A673 (cell line): ENCODE data around the gene PHF14. TPM values are rescaled to one million over a fixed set of nuclear protein-coding genes. Genes with fewer than 3 reads are reported as not detected.

Source experiments
- BruUV-seq: library from RNA; stranded (reverse); fragments of 400-500 nt; replicated peaks from 2 replicates; lab custom pipeline; 2021; lab: Mats Ljungman, UMichigan
- CTCF ChIA-PET: fragments of 300-600 bp; sonication (Branson Sonifier 250); formaldehyde crosslinking; loops from one replicate; lab custom pipeline; 2022; ENCODE audit warnings: antibody characterized with exemption; lab: Charles Lee
- POLR2A ChIA-PET: fragments of 300-600 bp; sonication (Branson Sonifier 250); formaldehyde crosslinking; loops from one replicate; lab custom pipeline; 2022; ENCODE audit warnings: antibody characterized with exemption; ENCODE audit not compliant: low non-redundant PET; lab: Charles Lee
- DNase-seq: peaks from one replicate; pipeline ENCODE4 v3.0.0-alpha.2; 2015; ENCODE audit warnings: low spot score
- H3K27ac ChIP-seq: fragments of 200-600 bp; sonication (generic); 2 replicates; pipeline ENCODE4 v1.5.1; 2016; ENCODE audit warnings: mixed run types, low read depth, mild to moderate bottlenecking, mixed read lengths, antibody characterized with exemption, low read length; ENCODE audit not compliant: poor library complexity, severe bottlenecking
- H3K27me3 ChIP-seq: fragments of 200-600 bp; sonication (generic); replicated peaks from 2 replicates; pipeline ENCODE4 v1.6.1; 2017; ENCODE audit warnings: mixed run types, low read depth, mild to moderate bottlenecking, mixed read lengths, antibody characterized with exemption, low read length; ENCODE audit not compliant: insufficient read depth, poor library complexity
- H3K36me3 ChIP-seq: fragments of 200-600 bp; sonication (generic); 2 replicates; pipeline ENCODE4 v1.6.1; 2016; ENCODE audit warnings: mixed run types, mild to moderate bottlenecking, mixed read lengths, antibody characterized with exemption, low read length; ENCODE audit not compliant: insufficient read depth, poor library complexity, severe bottlenecking
- H3K4me1 ChIP-seq: fragments of 200-600 bp; sonication (generic); 2 replicates; pipeline ENCODE4 v1.6.1; 2017; ENCODE audit warnings: mixed run types, mild to moderate bottlenecking, mixed read lengths, antibody characterized with exemption, low read length; ENCODE audit not compliant: insufficient read depth, poor library complexity, severe bottlenecking
- H3K4me3 ChIP-seq: fragments of 200-600 bp; sonication (generic); 2 replicates; pipeline ENCODE4 v1.5.1; 2016; ENCODE audit warnings: low read depth, mixed run types, mild to moderate bottlenecking, mixed read lengths, low read length; ENCODE audit not compliant: poor library complexity, severe bottlenecking
- H3K9me3 ChIP-seq: fragments of 200-600 bp; sonication (generic); 2 replicates; pipeline ENCODE4 v1.6.1; 2016; ENCODE audit warnings: mixed run types, low read depth, mild to moderate bottlenecking, mixed read lengths, antibody characterized with exemption, low read length; ENCODE audit not compliant: poor library complexity, severe bottlenecking
- CTCF ChIP-seq: fragments of 300-800, 200-600 bp; sonication (generic); conservative IDR thresholded peaks from 2 replicates; pipeline ENCODE4 v1.5.1; 2017; ENCODE audit warnings: low read depth, mild to moderate bottlenecking, antibody characterized with exemption, low read length, moderate library complexity, mixed read lengths
- EZH2 ChIP-seq: fragments of 200-600 bp; sonication (generic); IDR thresholded peaks from 2 replicates; pipeline ENCODE4 v1.6.1; 2017; ENCODE audit warnings: borderline replicate concordance, low read depth, mild to moderate bottlenecking, mixed read lengths, antibody characterized with exemption, low read length; ENCODE audit not compliant: poor library complexity, severe bottlenecking
- intact Hi-C: fragments of 100-400 bp; cut with micrococcal nuclease; formaldehyde crosslinking; loops from one replicate; pipeline ENCODE4 v1.10.0; 2022; ENCODE audit not compliant: unreplicated experiment
- total RNA-seq: library from RNA; stranded (reverse); gene quantifications from 2 replicates; pipeline ENCODE4 v1.2.3, GENCODE V29; 2021

The PHF14 gene
- total RNA-seq, 1 experiment from 2014 or later: 79.5 TPM

GRCh38 chr7:11172835-11173234 is 199.2 kb downstream of the PHF14 start:
- Histone ChIP-seq H3K27ac (no peak overlapping the region), H3K27me3 (no peaks in the 10 kb centered on the region), H3K36me3 (no peaks in the 10 kb centered on the region), H3K4me3 (no peak overlapping the region), H3K9me3 (no peaks in the 10 kb centered on the region), H3K4me1 (peaks cover 24% of the 10 kb centered on the region)
- BruUV-seq: no TSS peak
- CTCF ChIA-PET: no interaction called here
- POLR2A ChIA-PET: no interaction called here
- intact Hi-C loops: no loop called here
- DNase-seq: no peak
- TF ChIP-seq CTCF (no peak), EZH2 (no peak)

GRCh38 chr7:11175371-11175770 is 201.7 kb downstream of the PHF14 start:
- DNase-seq: no peak
- no peaks in the 10 kb centered on the region for H3K36me3 ChIP-seq
- no peaks in the 10 kb centered on the region for H3K9me3 ChIP-seq
- no peak overlapping the region for H3K4me3 ChIP-seq
- no peak overlapping the region for H3K27ac ChIP-seq
- CTCF ChIA-PET: no interaction called here
- POLR2A ChIA-PET: no interaction called here
- no peaks in the 10 kb centered on the region for H3K27me3 ChIP-seq
- no TSS peak for BruUV-seq
- TF ChIP-seq CTCF (no peak), EZH2 (no peak)
- intact Hi-C loops: no loop called here
- H3K4me1 ChIP-seq: peaks cover 16% of the 10 kb centered on the region

GRCh38 chr7:11175887-11176286 is 202.2 kb downstream of the PHF14 start:
- H3K27me3 ChIP-seq: no peaks in the 10 kb centered on the region
- CTCF ChIA-PET: no interaction called here
- no peaks in the 10 kb centered on the region for H3K9me3 ChIP-seq
- DNase-seq: no peak
- peaks cover 11% of the 10 kb centered on the region for H3K4me1 ChIP-seq
- TF ChIP-seq EZH2: no peak
- no peak for TF ChIP-seq CTCF
- H3K27ac ChIP-seq: no peak overlapping the region
- BruUV-seq: no TSS peak
- H3K4me3 ChIP-seq: no peak overlapping the region
- intact Hi-C loops: no loop called here
- POLR2A ChIA-PET: no interaction called here
- no peaks in the 10 kb centered on the region for H3K36me3 ChIP-seq
